ENCODE data around the gene KRTAP10-2. TPM values are rescaled to one million over a fixed set of nuclear protein-coding genes. Genes with fewer than 3 reads are reported as not detected.
A peak's percentile ranks its signal among the peaks of the same experiment; 100 is the strongest.

The KRTAP10-2 gene
- total and polyA plus RNA-seq, 9 of the 15 experiments (the other 6 are each of a cell fraction or from before 2014, with no cell fraction given): not detected

- TF ChIP-seq ZNF639 (CRISPR knock-in tag; conservative IDR thresholded peaks at IDR 0.05 in 1 of 2, IDR thresholded peaks at IDR 0.05 in 1 of 2) (0 out of 4 replicates have a peak, but pooled peaks of 1 of the 2 experiments have one; percentile 23), PHF20 (IDR thresholded peaks at IDR 0.05; ENCODE audit: partially characterized antibody) (peak; percentile 62), RCOR1 (IDR thresholded peaks at IDR 0.05; ENCODE audit: borderline replicate concordance in 1 of 2, low read depth in 2 of 2, low read length in 2 of 2) (peak in 1 of 2 experiments; percentile 71; a peak in 2 of 4 replicates), ATF1 (CRISPR knock-in tag; IDR thresholded peaks at IDR 0.05) (no peak), ATF1 (tag; IDR thresholded peaks at IDR 0.05) (peak; percentile 96), CEBPB (tag; IDR thresholded peaks at IDR 0.05) (no peak), E4F1 (CRISPR knock-in tag; IDR thresholded peaks at IDR 0.05; ENCODE audit: borderline replicate concordance) (no peak), THRA (IDR thresholded peaks at IDR 0.05) (no peak), FOXO4 (CRISPR knock-in tag; IDR thresholded peaks at IDR 0.05) (0 out of 2 replicates have a peak, but pooled peaks have one; percentile 22), LARP7 (IDR thresholded peaks at IDR 0.05) (no peak), CBX3 (IDR thresholded peaks at IDR 0.05; ENCODE audit: borderline replicate concordance in 1 of 2, low read length in 2 of 2) (peak in 1 of 2 experiments; percentile 71; a peak in 1 of 3 replicates), THRB (CRISPR knock-in tag; conservative IDR thresholded peaks at IDR 0.05) (no peak; the same call in 1 of the 2 replicates), CBFA2T2 (conservative IDR thresholded peaks at IDR 0.05) (peak; percentile 97), ARID1B (IDR thresholded peaks at IDR 0.05) (no peak), MYBL2 (IDR thresholded peaks at IDR 0.05; ENCODE audit: low read depth) (no peak), MYBL2 (CRISPR knock-in tag; IDR thresholded peaks at IDR 0.05; ENCODE audit: borderline replicate concordance) (no peak), NRF1 (conservative IDR thresholded peaks at IDR 0.05 in 1 of 2, IDR thresholded peaks at IDR 0.05 in 1 of 2) (peak; percentile 35 to 48; a peak in 3 of 4 replicates), CREM (IDR thresholded peaks at IDR 0.05; ENCODE audit: low read depth) (peak; percentile 71)
Observed at GRCh38 chr21:44517175-44517899, 34.0 kb downstream of the KRTAP10-2 start (continued).

Measured in K562 (cell line).